Endothelial cell of umbilical vein (primary cell): ENCODE data around the gene ATXN1. TPM values are rescaled to one million over a fixed set of nuclear protein-coding genes. Genes with fewer than 3 reads are reported as not detected.

Source experiments
- BruUV-seq: library from RNA; stranded (reverse); fragments of 400-500 nt; replicated peaks from 2 replicates; lab custom pipeline; 2021; lab: Mats Ljungman, UMichigan
- CTCF ChIA-PET: fragments of 300-600, 350-600 bp; sonication (Branson Sonifier 250); formaldehyde crosslinking; loops from one replicate; lab custom pipeline; 2021; ENCODE audit warnings: antibody characterized with exemption, inconsistent platforms; lab: Charles Lee
- POLR2A ChIA-PET: fragments of 300-600, 350-600 bp; sonication (Branson Sonifier 250); formaldehyde crosslinking; loops from one replicate; lab custom pipeline; 2021; ENCODE audit warnings: antibody characterized with exemption, inconsistent platforms; lab: Charles Lee
- DNase-seq: peaks from one replicate; pipeline ENCODE4 v3.0.0-alpha.2; 2011; ENCODE audit warnings: low read depth, low spot score
- FAIRE-seq: peaks from 2 replicates; lab custom pipeline; 2011; peaks lifted over from hg19 to GRCh38; lab: Jason Lieb, UNC
- H2AFZ ChIP-seq: 2 replicates; pipeline ENCODE4 v1.6.0; 2012; ENCODE audit warnings: low read depth, low read length, control low read depth, inconsistent platforms
- H3K27ac ChIP-seq: 2 replicates; pipeline ENCODE4 v1.5.1; 2011; ENCODE audit warnings: low read depth, mild to moderate bottlenecking, control low read depth, low read length, moderate library complexity; ENCODE audit not compliant: insufficient read depth
- H3K27me3 ChIP-seq, 2 experiments: 2 replicates each; pipeline versions ENCODE4 v1.6.0 to v1.6.1; 2011; ENCODE audit warnings: low read length in 2 of 2, mixed read lengths in 1 of 2; ENCODE audit not compliant: control insufficient read depth in 2 of 2, insufficient read depth in 2 of 2
- H3K36me3 ChIP-seq, 2 experiments: 2 replicates in 1 of 2; 3 replicates in 1 of 2; pipeline ENCODE4 v1.5.1; 2011; ENCODE audit warnings: low read length in 2 of 2, mild to moderate bottlenecking in 1 of 2, moderate library complexity in 1 of 2; ENCODE audit not compliant: control insufficient read depth in 2 of 2, insufficient read depth in 2 of 2; ENCODE audit errors: extremely low read depth in 1 of 2
- H3K4me1 ChIP-seq: 3 replicates; pipeline ENCODE4 v1.5.1; 2011; ENCODE audit warnings: mild to moderate bottlenecking, low read length; ENCODE audit not compliant: control insufficient read depth, insufficient read depth; ENCODE audit errors: extremely low read depth
- H3K4me2 ChIP-seq: 2 replicates; pipeline ENCODE4 v1.6.1; 2011; ENCODE audit warnings: low read length, control low read depth, mixed read lengths; ENCODE audit not compliant: insufficient read depth
- H3K4me3 ChIP-seq, 3 experiments: fragments of 200-600 bp in 1 of 3; sonication (generic), shearing (Covaris generic) in 1 of 3; replicated peaks in 1 of 3; 2 replicates each; pipeline ENCODE4 v1.5.1; 2011 to 2016; ENCODE audit warnings: control low read depth in 3 of 3, low read length in 3 of 3, mild to moderate bottlenecking in 2 of 3, inconsistent platforms in 1 of 3, low read depth in 1 of 3, moderate library complexity in 1 of 3; ENCODE audit not compliant: insufficient read depth in 1 of 3
- H3K79me2 ChIP-seq: 2 replicates; pipeline ENCODE4 v1.6.0; 2012; ENCODE audit warnings: low read length, inconsistent platforms; ENCODE audit not compliant: control insufficient read depth, insufficient read depth
- H3K9ac ChIP-seq: replicated peaks from 2 replicates; pipeline ENCODE3; 2011; ENCODE audit warnings: low read length, control low read depth; ENCODE audit not compliant: insufficient read depth; ENCODE audit errors: extremely low read depth
- H3K9me1 ChIP-seq: replicated peaks from 3 replicates; pipeline ENCODE4 v1.6.0; 2011; ENCODE audit warnings: mild to moderate bottlenecking, low read length; ENCODE audit not compliant: control insufficient read depth, insufficient read depth; ENCODE audit errors: extremely low read depth
- H3K9me3 ChIP-seq: replicated peaks from 2 replicates; pipeline ENCODE4 v1.5.1; 2012; ENCODE audit warnings: low read length, inconsistent platforms; ENCODE audit not compliant: control insufficient read depth, insufficient read depth
- H4K20me1 ChIP-seq: replicated peaks from 2 replicates; pipeline ENCODE3; 2011; ENCODE audit warnings: mild to moderate bottlenecking, low read length; ENCODE audit not compliant: control insufficient read depth, insufficient read depth; ENCODE audit errors: extremely low read depth
- CTCF ChIP-seq, 2 donors: IDR thresholded peaks; 1 replicate in 1 of 2; 2 replicates in 1 of 2; pipeline ENCODE4 v1.5.1; 2011; ENCODE audit warnings: low read length in 2 of 2, mild to moderate bottlenecking in 2 of 2, moderate library complexity in 2 of 2, control low read depth in 1 of 2, inconsistent platforms in 1 of 2, low read depth in 1 of 2; ENCODE audit not compliant: insufficient read depth in 1 of 2; ENCODE audit errors: extremely low read depth in 1 of 2
- EZH2 ChIP-seq: IDR thresholded peaks from 2 replicates; pipeline ENCODE4 v1.6.1; 2012; ENCODE audit warnings: borderline replicate concordance, low read depth, mild to moderate bottlenecking, moderate library complexity, low read length, inconsistent platforms; ENCODE audit not compliant: severe bottlenecking
- FOS ChIP-seq: IDR thresholded peaks from 2 replicates; pipeline ENCODE4 v1.6.1; 2011; ENCODE audit warnings: mild to moderate bottlenecking, low read length, moderate library complexity, borderline replicate concordance; ENCODE audit not compliant: insufficient read depth
- GATA2 ChIP-seq: IDR thresholded peaks from 2 replicates; pipeline ENCODE4 v1.7.0; 2011; ENCODE audit warnings: low read depth, mild to moderate bottlenecking, moderate library complexity, mixed read lengths, low read length; ENCODE audit not compliant: insufficient read length, insufficient read depth
- JUN ChIP-seq: IDR thresholded peaks from 2 replicates; pipeline ENCODE4 v1.6.1; 2011; ENCODE audit warnings: borderline replicate concordance, low read depth; ENCODE audit not compliant: insufficient read length, insufficient read depth
- MAX ChIP-seq: IDR thresholded peaks from 2 replicates; pipeline ENCODE4 v1.6.1; 2011; ENCODE audit not compliant: insufficient read depth, insufficient read length
- MYC ChIP-seq: IDR thresholded peaks from one replicate; pipeline ENCODE4 v1.6.1; 2011; ENCODE audit warnings: mild to moderate bottlenecking, low read depth, low read length
- POLR2A ChIP-seq: IDR thresholded peaks from 2 replicates; pipeline ENCODE4 v1.6.1; 2012; ENCODE audit warnings: low read depth, mild to moderate bottlenecking, control low read depth, low read length
- POLR2AphosphoS5 ChIP-seq: IDR thresholded peaks from 2 replicates; pipeline ENCODE4 v1.6.1; 2012; ENCODE audit warnings: low read depth, mild to moderate bottlenecking, control low read depth, low read length, moderate library complexity; ENCODE audit not compliant: insufficient read depth
- dilution Hi-C: fragments of 300-500 bp; cut with MboI; formaldehyde crosslinking; loops from one replicate; pipeline ENCODE4 v1.15.0; 2019; ENCODE audit warnings: low sequenced_read_pairs; ENCODE audit not compliant: extremely low pct_ligation_motif_present
- intact Hi-C: fragments of 100-400 bp; cut with micrococcal nuclease; formaldehyde crosslinking; loops from one replicate; pipeline ENCODE4 v1.10.0; 2022
- polyA plus RNA-seq, 4 experiments: library from polyadenylated mRNA; depleted of rRNA in 3 of 4; stranded (reverse) in 3 of 4; unstranded in 1 of 4; fragments of >200 nt; gene quantifications; 2 replicates each; pipeline versions ENCODE4 v1.2.1 to v1.2.3, GENCODE V29; 2011 to 2012; ENCODE audit warnings: missing spikeins in 1 of 4
- total RNA-seq: library from RNA; stranded (reverse); gene quantifications from 2 replicates; pipeline ENCODE4 v1.2.3, GENCODE V29; 2021

Gene ATXN1
- total and polyA plus RNA-seq, 2 donors (not counting 3 experiments of a cell fraction or from before 2014, with no cell fraction given): 16.4 to 33.0 TPM

GRCh38 chr6:16696496-16696895 is 64.8 kb downstream of the ATXN1 start:
- CTCF ChIA-PET: interaction anchor here (0.8 to 2.3 kb wide), 3 partner anchors 12 to 185 kb away, joined by 3 to 7 read pairs (median 3); no protein-coding TSS in a partner anchor
- Histone ChIP-seq H3K4me2 (no peak overlapping the region), H3K79me2 (no peaks in the 10 kb centered on the region), H4K20me1 (peaks cover 2% of the 10 kb centered on the region), H3K9me1 (no peaks in the 10 kb centered on the region), H3K27ac (no peak overlapping the region), H3K4me1 (no peaks in the 10 kb centered on the region), H3K4me3 (no peak overlapping the region), H2AFZ (no peak overlapping the region), H3K9me3 (no peaks in the 10 kb centered on the region), H3K27me3 (no peaks in the 10 kb centered on the region), H3K9ac (no peak overlapping the region), H3K36me3 (no peaks in the 10 kb centered on the region)
- BruUV-seq: no TSS peak
- intact Hi-C loops (no loop called here), dilution Hi-C loops (no loop called here)
- TF ChIP-seq FOS (no peak), JUN (no peak), CTCF (IDR thresholded peaks at IDR 0.05; ENCODE audit: extremely low read depth in 1 of 2, insufficient read depth in 1 of 2, low read depth in 1 of 2, low read length in 2 of 2) (no peak), MAX (no peak), MYC (no peak), EZH2 (no peak), POLR2A (no peak), GATA2 (no peak), POLR2AphosphoS5 (no peak)
- FAIRE-seq: no peak
- DNase-seq: no peak
- POLR2A ChIA-PET: no interaction called here
